GM12878 (cell line): ENCODE results near the gene ZNF532. TPM values are rescaled to one million over a fixed set of nuclear protein-coding genes. Genes with fewer than 3 reads are reported as not detected.

Experiments
- ATAC-seq: fragments of 200-7000 bp; cut with Tn5 transposase; 3 replicates; pipeline ENCODE4 v1.9.1; 2020; ENCODE audit warnings: mild to moderate bottlenecking, moderate library complexity
- BruUV-seq: library from RNA; stranded (reverse); fragments of 400-500 nt; replicated peaks from 2 replicates; lab custom pipeline; 2021; lab: Mats Ljungman, UMichigan
- CTCF ChIA-PET: fragments of 300-600 bp; sonication (Branson Sonifier 250); formaldehyde crosslinking; extraction: SDS; loops from one replicate; lab custom pipeline; 2021; ENCODE audit warnings: inconsistent platforms; lab: Yijun Ruan, JAX
- POLR2A ChIA-PET: fragments of 350-600 bp; formaldehyde crosslinking; extraction: SDS; loops from one replicate; lab custom pipeline; 2021; ENCODE audit warnings: inconsistent platforms; lab: Charles Lee
- RAD21 ChIA-PET: fragments of 300-600 bp; sonication (Branson Sonifier 250); formaldehyde crosslinking; loops from one replicate; lab custom pipeline; 2023; ENCODE audit warnings: antibody characterized with exemption; ENCODE audit not compliant: unreplicated experiment; lab: Charles Lee
- SMC1A ChIA-PET: fragments of 300-600 bp; sonication (Branson Sonifier 250); formaldehyde crosslinking; loops from one replicate; lab custom pipeline; 2023; ENCODE audit not compliant: unreplicated experiment, uncharacterized antibody; lab: Charles Lee
- DNase-seq: peaks from one replicate; pipeline ENCODE4 v3.0.0-alpha.2; 2011; ENCODE audit warnings: low read depth, low spot score
- FAIRE-seq: peaks from 3 replicates; lab custom pipeline; 2011; peaks lifted over from hg19 to GRCh38; lab: Jason Lieb, UNC
- H2AFZ ChIP-seq: 2 replicates; pipeline ENCODE4 v1.6.0; 2011; ENCODE audit warnings: low read depth, low read length, control low read depth; ENCODE audit not compliant: control insufficient read depth
- H3K27ac ChIP-seq: 2 replicates; pipeline ENCODE4 v1.5.1; 2011; ENCODE audit warnings: control low read depth; ENCODE audit not compliant: control insufficient read depth, insufficient read depth
- H3K27me3 ChIP-seq, 2 experiments: replicated peaks in 1 of 2; 2 replicates each; pipeline versions ENCODE4 v1.6.0 to v1.6.1; 2011; ENCODE audit warnings: low read length in 1 of 2; ENCODE audit not compliant: control insufficient read depth in 2 of 2, insufficient read depth in 2 of 2
- H3K36me3 ChIP-seq, 2 experiments: 2 replicates each; pipeline ENCODE4 v1.5.1; 2011; ENCODE audit warnings: low read length in 1 of 2; ENCODE audit not compliant: control insufficient read depth in 2 of 2, insufficient read depth in 2 of 2
- H3K4me1 ChIP-seq: 2 replicates; pipeline ENCODE4 v1.6.1; 2011; ENCODE audit warnings: mild to moderate bottlenecking, low read length, moderate library complexity, mixed read lengths; ENCODE audit not compliant: control insufficient read depth, insufficient read depth
- H3K4me2 ChIP-seq: 2 replicates; pipeline ENCODE4 v1.6.0; 2011; ENCODE audit warnings: control low read depth; ENCODE audit not compliant: control insufficient read depth, insufficient read depth
- H3K4me3 ChIP-seq: fragments of 200-600 bp; sonication (generic); 2 replicates; pipeline ENCODE4 v1.5.1; 2016
- H3K79me2 ChIP-seq: 2 replicates; pipeline ENCODE4 v1.6.0; 2011; ENCODE audit warnings: low read length; ENCODE audit not compliant: control insufficient read depth, insufficient read depth
- H3K9ac ChIP-seq: 2 replicates; pipeline ENCODE4 v1.8.0; 2011; ENCODE audit warnings: low read length, control low read depth, mixed read lengths; ENCODE audit not compliant: control insufficient read depth, insufficient read depth
- H3K9me3 ChIP-seq: replicated peaks from 3 replicates; pipeline ENCODE4 v1.5.1; 2011; ENCODE audit warnings: mild to moderate bottlenecking, low read length; ENCODE audit not compliant: control insufficient read depth, insufficient read depth
- H4K20me1 ChIP-seq: 2 replicates; pipeline ENCODE4 v1.6.0; 2011; ENCODE audit not compliant: control insufficient read depth, insufficient read depth
- BMI1 ChIP-seq: fragments of 450-650 bp; IDR thresholded peaks from 2 replicates; pipeline ENCODE4 v1.6.1; 2016; ENCODE audit warnings: mild to moderate bottlenecking, moderate library complexity, borderline replicate concordance
- CEBPB ChIP-seq, 2 experiments: fragments of 150-350 bp in 1 of 2; IDR thresholded peaks; 2 replicates each; pipeline ENCODE4 v1.6.1; 2012 to 2014; ENCODE audit warnings: low read depth in 2 of 2, low read length in 2 of 2, borderline replicate concordance in 1 of 2, inconsistent platforms in 1 of 2
- EZH2 ChIP-seq: IDR thresholded peaks from 2 replicates; pipeline ENCODE4 v1.6.1; 2012; ENCODE audit warnings: low read depth, mild to moderate bottlenecking, control low read depth, inconsistent platforms, low read length, borderline replicate concordance; ENCODE audit not compliant: control insufficient read depth
- HDGF ChIP-seq: fragments of 450-650 bp; IDR thresholded peaks from 2 replicates; pipeline ENCODE4 v1.6.1; 2016; ENCODE audit warnings: antibody characterized with exemption
- IKZF1 ChIP-seq: fragments of 450-650 bp; conservative IDR thresholded peaks from 2 replicates; pipeline ENCODE4 v1.6.1; 2017; ENCODE audit warnings: antibody characterized with exemption, mild to moderate bottlenecking
- KDM1A ChIP-seq: fragments of 200-600 bp; sonication (generic); IDR thresholded peaks from 2 replicates; pipeline ENCODE4 v1.6.1; 2016; ENCODE audit warnings: borderline replicate concordance
- MEF2B ChIP-seq: fragments of 450-650 bp; IDR thresholded peaks from 2 replicates; pipeline ENCODE4 v1.6.1; 2018; ENCODE audit warnings: mild to moderate bottlenecking, moderate library complexity; ENCODE audit not compliant: partially characterized antibody, poor library complexity, severe bottlenecking
- NBN ChIP-seq: fragments of 450-650 bp; IDR thresholded peaks from 2 replicates; pipeline ENCODE4 v1.6.1; 2016
- NFIC ChIP-seq: IDR thresholded peaks from 2 replicates; pipeline ENCODE4 v1.6.1; 2012; ENCODE audit warnings: low read depth, mild to moderate bottlenecking, inconsistent platforms, low read length, moderate library complexity
- POLR2AphosphoS2 ChIP-seq: IDR thresholded peaks from 2 replicates; pipeline ENCODE4 v1.6.1; 2011; ENCODE audit warnings: low read depth, mild to moderate bottlenecking, low read length, improper control_type of control experiment, moderate library complexity
- POU2F2 ChIP-seq: IDR thresholded peaks from 3 replicates; pipeline ENCODE4 v1.6.1; 2011; ENCODE audit warnings: low read depth, mild to moderate bottlenecking, low read length, borderline replicate concordance
- STAT1 ChIP-seq: fragments of 450-650 bp; conservative IDR thresholded peaks from 2 replicates; pipeline ENCODE4 v1.6.1; 2014; ENCODE audit warnings: antibody characterized with exemption, mild to moderate bottlenecking
- TCF12 ChIP-seq: IDR thresholded peaks from 2 replicates; pipeline ENCODE4 v1.6.1; 2011; ENCODE audit warnings: low read depth, mild to moderate bottlenecking, low read length
- WRNIP1 ChIP-seq: IDR thresholded peaks from 2 replicates; pipeline ENCODE4 v1.6.1; 2011; ENCODE audit warnings: low read depth, low read length, improper control_type of control experiment, borderline replicate concordance
- ZNF217 ChIP-seq: fragments of 450-650 bp; IDR thresholded peaks from 2 replicates; pipeline ENCODE4 v1.6.1; 2017; ENCODE audit warnings: antibody characterized with exemption, mild to moderate bottlenecking
- WGBS: methylation state at CpG from one replicate; pipeline ENCODE4 v1.1.6; 2016; ENCODE audit warnings: low lambda C conversion rate; ENCODE audit not compliant: insufficient replicate concordance, insufficient coverage; ENCODE audit errors: missing lambda C conversion rate; 5-methylcytosine and 5-hydroxymethylcytosine counted together
- in situ Hi-C: fragments of 300-500 bp; cut with MboI; formaldehyde crosslinking; loops from 9 replicates; pipeline ENCODE4 v1.14.3; 2018; ENCODE audit warnings: mixed read lengths
- intact Hi-C: fragments of 100-400 bp; cut with micrococcal nuclease; formaldehyde crosslinking; loops from one replicate; pipeline ENCODE4 v1.14.2; 2022; ENCODE audit not compliant: unreplicated experiment
- polyA plus RNA-seq, 11 experiments: library from polyadenylated mRNA; depleted of rRNA in 4 of 11; unstranded in 6 of 11; stranded (reverse) in 5 of 11; fragments of >200 nt; fragmentation: Nextera tagmentation in 4 of 11; fragmentation: Illumina TruSeq in 1 of 11; extraction: Ambion mirVana in 4 of 11; extraction: Trizol in 1 of 11; gene quantifications; 1 replicate in 1 of 11; 2 replicates in 10 of 11; pipeline versions ENCODE4 v1.2.1 to v1.2.3, GENCODE V29; 2011 to 2016; ENCODE audit warnings: inconsistent platforms in 2 of 11, missing spikeins in 2 of 11, low read depth in 1 of 11
- total RNA-seq, 4 experiments: library from RNA; depleted of rRNA in 3 of 4; stranded (reverse); fragments of >200 nt in 3 of 4; fragmentation: Illumina TruSeq in 1 of 4; extraction: Trizol in 1 of 4; gene quantifications; 2 replicates each; pipeline versions ENCODE4 v1.2.1 to v1.2.3, GENCODE V29; 2013 to 2021
- TF ChIP-seq, protein P1 (sequence below): fragments of 450-650 bp; formaldehyde crosslinking; IDR thresholded peaks from 2 replicates; pipeline ENCODE4 v1.4.0; 2020; ENCODE audit warnings: mild to moderate bottlenecking, moderate library complexity
- TF ChIP-seq, protein P2 (sequence below): fragments of 450-650 bp; formaldehyde crosslinking; IDR thresholded peaks from 2 replicates; pipeline ENCODE4 v1.5.0; 2022; ENCODE audit warnings: mild to moderate bottlenecking, missing genetic modification characterization
- TF ChIP-seq, protein P3 (sequence below): IDR thresholded peaks from 2 replicates; pipeline ENCODE4 v1.6.1; 2011; ENCODE audit warnings: low read depth, low read length, improper control_type of control experiment, borderline replicate concordance

The ZNF532 gene
- total and polyA plus RNA-seq, 10 of the 15 experiments (the other 5 are each of a cell fraction or from before 2014, with no cell fraction given) = 0.44 to 3.4 (median 1.4) TPM

DNA sequence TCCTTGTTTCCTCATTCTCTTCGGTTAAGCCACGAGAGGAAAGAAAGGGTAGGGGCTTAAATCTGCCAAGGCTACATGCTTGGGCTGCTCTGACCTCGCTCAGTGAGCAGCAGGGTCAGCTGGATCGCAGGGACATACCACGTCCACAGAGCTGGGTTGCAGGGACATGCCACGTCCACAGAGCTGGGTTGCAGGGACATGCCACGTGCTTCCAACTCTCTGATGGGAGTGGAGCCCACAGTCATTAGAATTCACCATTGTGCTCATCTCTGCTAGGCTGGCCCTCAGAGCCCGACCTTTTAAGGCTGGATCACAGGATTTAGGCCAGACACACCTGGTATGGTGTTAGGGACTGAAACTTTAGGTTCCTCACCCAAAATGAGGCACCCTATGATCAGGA is 167.6 kb downstream of the ZNF532 start:
- 30% methylated on average over 8 of the region's 8 CpGs for WGBS
- no peak overlapping the region for H3K4me3 ChIP-seq
- no peak overlapping the region for H3K4me2 ChIP-seq
- ChIA-PET SMC1A (interaction anchor here (1.3 kb wide), 1 partner anchor 20 kb away, joined by 4 read pairs; no protein-coding TSS in a partner anchor), CTCF (interaction anchor here (1.6 kb wide), 1 partner anchor 9 kb away, joined by 4 read pairs; no protein-coding TSS in a partner anchor), POLR2A (no interaction called here), RAD21 (no interaction called here)
- no peaks in the 10 kb centered on the region for H3K27me3 ChIP-seq
- TF ChIP-seq NBN (no peak), IKZF1 (no peak), POU2F2 (no peak), WRNIP1 (no peak), CEBPB (IDR thresholded peaks at IDR 0.05; ENCODE audit: borderline replicate concordance in 1 of 2, low read depth in 2 of 2, low read length in 2 of 2) (no peak), STAT1 (no peak), POLR2AphosphoS2 (no peak), NFIC (no peak), EZH2 (no peak), TCF12 (no peak), MEF2B (no peak), HDGF (no peak), ZNF217 (no peak), BMI1 (no peak), KDM1A (no peak)
- TF ChIP-seq, protein P1, sequence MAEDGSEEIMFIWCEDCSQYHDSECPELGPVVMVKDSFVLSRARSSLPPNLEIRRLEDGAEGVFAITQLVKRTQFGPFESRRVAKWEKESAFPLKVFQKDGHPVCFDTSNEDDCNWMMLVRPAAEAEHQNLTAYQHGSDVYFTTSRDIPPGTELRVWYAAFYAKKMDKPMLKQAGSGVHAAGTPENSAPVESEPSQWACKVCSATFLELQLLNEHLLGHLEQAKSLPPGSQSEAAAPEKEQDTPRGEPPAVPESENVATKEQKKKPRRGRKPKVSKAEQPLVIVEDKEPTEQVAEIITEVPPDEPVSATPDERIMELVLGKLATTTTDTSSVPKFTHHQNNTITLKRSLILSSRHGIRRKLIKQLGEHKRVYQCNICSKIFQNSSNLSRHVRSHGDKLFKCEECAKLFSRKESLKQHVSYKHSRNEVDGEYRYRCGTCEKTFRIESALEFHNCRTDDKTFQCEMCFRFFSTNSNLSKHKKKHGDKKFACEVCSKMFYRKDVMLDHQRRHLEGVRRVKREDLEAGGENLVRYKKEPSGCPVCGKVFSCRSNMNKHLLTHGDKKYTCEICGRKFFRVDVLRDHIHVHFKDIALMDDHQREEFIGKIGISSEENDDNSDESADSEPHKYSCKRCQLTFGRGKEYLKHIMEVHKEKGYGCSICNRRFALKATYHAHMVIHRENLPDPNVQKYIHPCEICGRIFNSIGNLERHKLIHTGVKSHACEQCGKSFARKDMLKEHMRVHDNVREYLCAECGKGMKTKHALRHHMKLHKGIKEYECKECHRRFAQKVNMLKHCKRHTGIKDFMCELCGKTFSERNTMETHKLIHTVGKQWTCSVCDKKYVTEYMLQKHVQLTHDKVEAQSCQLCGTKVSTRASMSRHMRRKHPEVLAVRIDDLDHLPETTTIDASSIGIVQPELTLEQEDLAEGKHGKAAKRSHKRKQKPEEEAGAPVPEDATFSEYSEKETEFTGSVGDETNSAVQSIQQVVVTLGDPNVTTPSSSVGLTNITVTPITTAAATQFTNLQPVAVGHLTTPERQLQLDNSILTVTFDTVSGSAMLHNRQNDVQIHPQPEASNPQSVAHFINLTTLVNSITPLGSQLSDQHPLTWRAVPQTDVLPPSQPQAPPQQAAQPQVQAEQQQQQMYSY (CRISPR knock-in tag) = no peak
- TF ChIP-seq, protein P2, sequence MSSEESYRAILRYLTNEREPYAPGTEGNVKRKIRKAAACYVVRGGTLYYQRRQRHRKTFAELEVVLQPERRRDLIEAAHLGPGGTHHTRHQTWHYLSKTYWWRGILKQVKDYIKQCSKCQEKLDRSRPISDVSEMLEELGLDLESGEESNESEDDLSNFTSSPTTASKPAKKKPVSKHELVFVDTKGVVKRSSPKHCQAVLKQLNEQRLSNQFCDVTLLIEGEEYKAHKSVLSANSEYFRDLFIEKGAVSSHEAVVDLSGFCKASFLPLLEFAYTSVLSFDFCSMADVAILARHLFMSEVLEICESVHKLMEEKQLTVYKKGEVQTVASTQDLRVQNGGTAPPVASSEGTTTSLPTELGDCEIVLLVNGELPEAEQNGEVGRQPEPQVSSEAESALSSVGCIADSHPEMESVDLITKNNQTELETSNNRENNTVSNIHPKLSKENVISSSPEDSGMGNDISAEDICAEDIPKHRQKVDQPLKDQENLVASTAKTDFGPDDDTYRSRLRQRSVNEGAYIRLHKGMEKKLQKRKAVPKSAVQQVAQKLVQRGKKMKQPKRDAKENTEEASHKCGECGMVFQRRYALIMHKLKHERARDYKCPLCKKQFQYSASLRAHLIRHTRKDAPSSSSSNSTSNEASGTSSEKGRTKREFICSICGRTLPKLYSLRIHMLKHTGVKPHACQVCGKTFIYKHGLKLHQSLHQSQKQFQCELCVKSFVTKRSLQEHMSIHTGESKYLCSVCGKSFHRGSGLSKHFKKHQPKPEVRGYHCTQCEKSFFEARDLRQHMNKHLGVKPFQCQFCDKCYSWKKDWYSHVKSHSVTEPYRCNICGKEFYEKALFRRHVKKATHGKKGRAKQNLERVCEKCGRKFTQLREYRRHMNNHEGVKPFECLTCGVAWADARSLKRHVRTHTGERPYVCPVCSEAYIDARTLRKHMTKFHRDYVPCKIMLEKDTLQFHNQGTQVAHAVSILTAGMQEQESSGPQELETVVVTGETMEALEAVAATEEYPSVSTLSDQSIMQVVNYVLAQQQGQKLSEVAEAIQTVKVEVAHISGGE = no peak
- TF ChIP-seq, protein P3, sequence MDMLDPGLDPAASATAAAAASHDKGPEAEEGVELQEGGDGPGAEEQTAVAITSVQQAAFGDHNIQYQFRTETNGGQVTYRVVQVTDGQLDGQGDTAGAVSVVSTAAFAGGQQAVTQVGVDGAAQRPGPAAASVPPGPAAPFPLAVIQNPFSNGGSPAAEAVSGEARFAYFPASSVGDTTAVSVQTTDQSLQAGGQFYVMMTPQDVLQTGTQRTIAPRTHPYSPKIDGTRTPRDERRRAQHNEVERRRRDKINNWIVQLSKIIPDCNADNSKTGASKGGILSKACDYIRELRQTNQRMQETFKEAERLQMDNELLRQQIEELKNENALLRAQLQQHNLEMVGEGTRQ = no peak
- H3K9ac ChIP-seq = no peak overlapping the region
- DNase-seq = no peak
- H3K9me3 ChIP-seq = no peaks in the 10 kb centered on the region
- intact Hi-C loops = no loop called here
- no peak overlapping the region for H2AFZ ChIP-seq
- no peak overlapping the region for H3K27ac ChIP-seq
- no peaks in the 10 kb centered on the region for H3K4me1 ChIP-seq
- ATAC-seq = no peak
- BruUV-seq = no TSS peak
- H3K36me3 ChIP-seq = no peaks in the 10 kb centered on the region
- in situ Hi-C loops = no loop called here
- H3K79me2 ChIP-seq = no peaks in the 10 kb centered on the region
- no peaks in the 10 kb centered on the region for H4K20me1 ChIP-seq
- FAIRE-seq = no peak
